LoVo (cell line): ENCODE measurements around the gene APOA1.

ENCODE experiments used
- DNase-seq: peaks from one replicate; pipeline ENCODE4 v3.0.0-alpha.2; 2016; ENCODE audit warnings: low spot score

Gene APOA1

GRCh38 chr11:116833816-116834534 lies 3.4 kb downstream of the APOA1 start:
- DNase-seq: no peak

- DNase-seq: no peak
Observed at GRCh38 chr11:116833491-116833815, 4.0 kb downstream of the APOA1 start.

- no peak for DNase-seq
Observed at GRCh38 chr11:116832350-116833290, 4.8 kb downstream of the APOA1 start.

GRCh38 chr11:116831790-116832349 lies 5.6 kb downstream of the APOA1 start:
- DNase-seq: no peak

GRCh38 chr11:116830184-116830912 lies 7.1 kb downstream of the APOA1 start:
- no peak for DNase-seq

GRCh38 chr11:116829525-116830183 lies 7.8 kb downstream of the APOA1 start, which contains the start of gene APOC3:
Gene APOC3 (plus strand): TSS chr11:116829907. CDS start chr11:116830583, 676 bp downstream.
- no peak for DNase-seq

- no peak for DNase-seq
Observed at GRCh38 chr11:116828632-116829524, 8.5 kb downstream of the APOA1 start.

- DNase-seq: no peak
Observed at GRCh38 chr11:116827461-116827860, 10.0 kb downstream of the APOA1 start.

GRCh38 chr11:116826751-116827431 lies 10.5 kb downstream of the APOA1 start:
- no peak for DNase-seq

GRCh38 chr11:116825854-116826750 lies 11.3 kb downstream of the APOA1 start:
- no peak for DNase-seq

- no peak for DNase-seq
Observed at GRCh38 chr11:116825434-116825833, 12.0 kb downstream of the APOA1 start.

GRCh38 chr11:116823031-116823843 lies 14.2 kb downstream of the APOA1 start, which contains the start of gene APOA4:
Gene APOA4 (minus strand): TSS chr11:116823304. CDS start chr11:116823191, 113 bp downstream.
- no peak for DNase-seq

- DNase-seq: no peak
Observed at GRCh38 chr11:116822575-116822974, 14.8 kb downstream of the APOA1 start.

- no peak for DNase-seq
Observed at GRCh38 chr11:116821050-116821918, 16.1 kb downstream of the APOA1 start.

- DNase-seq: no peak
Observed at GRCh38 chr11:116819049-116819448, 18.4 kb downstream of the APOA1 start.

- no peak for DNase-seq
Observed at GRCh38 chr11:116814502-116814901, 22.9 kb downstream of the APOA1 start.
